Measurements from ENCODE around the gene FARS2. TPM values are rescaled to one million over a fixed set of nuclear protein-coding genes. Genes with fewer than 3 reads are reported as not detected.

Gene FARS2
- total RNA-seq, 1 experiment from 2014 or later = 17.8 TPM

DNA sequence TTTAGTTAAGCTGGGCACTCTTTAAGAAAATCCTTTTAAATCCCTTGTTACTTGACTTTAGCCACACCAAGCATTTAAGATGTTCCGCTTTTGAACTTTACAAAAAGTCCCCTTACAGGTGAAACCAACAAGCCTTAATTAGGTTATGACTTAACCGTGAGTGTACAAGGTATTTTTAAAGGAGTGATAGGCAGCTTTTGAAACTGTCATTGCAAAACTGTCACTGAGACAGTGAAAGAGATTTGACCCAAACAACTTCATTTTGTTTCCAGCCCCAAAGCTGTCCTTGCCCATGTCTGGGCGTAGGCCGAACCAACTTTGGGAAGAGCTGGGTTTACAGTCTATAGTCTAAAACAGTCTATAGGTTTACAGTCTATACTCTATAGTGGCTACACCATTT lies 305.4 kb downstream of the FARS2 start:
- no TSS peak for BruUV-seq (replicated peaks)
- ChIA-PET CTCF (no interaction called here), POLR2A (ENCODE audit: low non-redundant PET) (no interaction called here)

DNA sequence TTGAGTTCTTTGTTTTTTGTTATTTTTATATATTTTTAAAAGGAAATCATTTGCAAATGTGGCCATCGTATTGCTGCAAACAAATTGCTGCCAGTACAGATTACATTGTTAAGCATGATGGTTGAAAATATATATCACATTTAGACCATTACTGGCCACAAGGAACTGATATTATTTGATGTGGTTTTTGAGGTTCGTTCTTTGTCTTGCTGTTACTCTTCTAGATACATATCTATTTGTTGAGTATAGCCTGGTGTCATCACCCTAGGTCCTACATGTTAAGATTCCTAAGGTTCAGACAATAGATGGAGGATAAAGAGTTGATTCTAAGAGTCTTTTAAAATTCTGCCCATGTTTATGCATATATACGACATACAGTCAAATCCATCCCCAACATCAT lies 306.0 kb downstream of the FARS2 start:
- no peaks in the 10 kb centered on the region for H3K27me3 ChIP-seq (replicated peaks; ENCODE audit: insufficient read depth, low read depth, low read length, poor library complexity)
- TF ChIP-seq, protein P1, sequence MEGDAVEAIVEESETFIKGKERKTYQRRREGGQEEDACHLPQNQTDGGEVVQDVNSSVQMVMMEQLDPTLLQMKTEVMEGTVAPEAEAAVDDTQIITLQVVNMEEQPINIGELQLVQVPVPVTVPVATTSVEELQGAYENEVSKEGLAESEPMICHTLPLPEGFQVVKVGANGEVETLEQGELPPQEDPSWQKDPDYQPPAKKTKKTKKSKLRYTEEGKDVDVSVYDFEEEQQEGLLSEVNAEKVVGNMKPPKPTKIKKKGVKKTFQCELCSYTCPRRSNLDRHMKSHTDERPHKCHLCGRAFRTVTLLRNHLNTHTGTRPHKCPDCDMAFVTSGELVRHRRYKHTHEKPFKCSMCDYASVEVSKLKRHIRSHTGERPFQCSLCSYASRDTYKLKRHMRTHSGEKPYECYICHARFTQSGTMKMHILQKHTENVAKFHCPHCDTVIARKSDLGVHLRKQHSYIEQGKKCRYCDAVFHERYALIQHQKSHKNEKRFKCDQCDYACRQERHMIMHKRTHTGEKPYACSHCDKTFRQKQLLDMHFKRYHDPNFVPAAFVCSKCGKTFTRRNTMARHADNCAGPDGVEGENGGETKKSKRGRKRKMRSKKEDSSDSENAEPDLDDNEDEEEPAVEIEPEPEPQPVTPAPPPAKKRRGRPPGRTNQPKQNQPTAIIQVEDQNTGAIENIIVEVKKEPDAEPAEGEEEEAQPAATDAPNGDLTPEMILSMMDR (conservative IDR thresholded peaks at IDR 0.05; ENCODE audit: low read depth, low read length) = no peak
- TF ChIP-seq EZH2 (IDR thresholded peaks at IDR 0.05; ENCODE audit: borderline replicate concordance, low read depth, low read length, poor library complexity, severe bottlenecking) = no peak
- H3K4me3 ChIP-seq (ENCODE audit: low read depth, low read length, poor library complexity, severe bottlenecking) = no peak overlapping the region
- CTCF ChIA-PET = no interaction called here
- H3K36me3 ChIP-seq (ENCODE audit: insufficient read depth, low read length, poor library complexity, severe bottlenecking) = no peaks in the 10 kb centered on the region
- POLR2A ChIA-PET (ENCODE audit: low non-redundant PET) = interaction anchor here (0.6 kb wide), 1 partner anchor 147 kb away, joined by 4 read pairs; no protein-coding TSS in a partner anchor
- no peaks in the 10 kb centered on the region for H3K9me3 ChIP-seq (ENCODE audit: low read depth, low read length, poor library complexity, severe bottlenecking)
- H3K27ac ChIP-seq (ENCODE audit: low read depth, low read length, poor library complexity, severe bottlenecking) = no peak overlapping the region
- DNase-seq (ENCODE audit: low spot score) = no peak
- H3K4me1 ChIP-seq (ENCODE audit: insufficient read depth, low read length, poor library complexity, severe bottlenecking) = peaks cover 7% of the 10 kb centered on the region
- intact Hi-C loops (cut with micrococcal nuclease; ENCODE audit: unreplicated experiment) = no loop called here
- no TSS peak for BruUV-seq (replicated peaks)

More for the DNA sequence above, 305.4 kb downstream of the FARS2 start:
- Histone ChIP-seq H3K27ac (ENCODE audit: low read depth, low read length, poor library complexity, severe bottlenecking) (no peak overlapping the region), H3K27me3 (replicated peaks; ENCODE audit: insufficient read depth, low read depth, low read length, poor library complexity) (no peaks in the 10 kb centered on the region), H3K9me3 (ENCODE audit: low read depth, low read length, poor library complexity, severe bottlenecking) (no peaks in the 10 kb centered on the region), H3K36me3 (ENCODE audit: insufficient read depth, low read length, poor library complexity, severe bottlenecking) (no peaks in the 10 kb centered on the region), H3K4me1 (ENCODE audit: insufficient read depth, low read length, poor library complexity, severe bottlenecking) (peaks cover 7% of the 10 kb centered on the region), H3K4me3 (ENCODE audit: low read depth, low read length, poor library complexity, severe bottlenecking) (no peak overlapping the region)
- TF ChIP-seq EZH2 (IDR thresholded peaks at IDR 0.05; ENCODE audit: borderline replicate concordance, low read depth, low read length, poor library complexity, severe bottlenecking) = no peak
- TF ChIP-seq, protein P1 (conservative IDR thresholded peaks at IDR 0.05; ENCODE audit: low read depth, low read length) = no peak
- intact Hi-C loops (cut with micrococcal nuclease; ENCODE audit: unreplicated experiment) = no loop called here
- no peak for DNase-seq (ENCODE audit: low spot score)

DNA sequence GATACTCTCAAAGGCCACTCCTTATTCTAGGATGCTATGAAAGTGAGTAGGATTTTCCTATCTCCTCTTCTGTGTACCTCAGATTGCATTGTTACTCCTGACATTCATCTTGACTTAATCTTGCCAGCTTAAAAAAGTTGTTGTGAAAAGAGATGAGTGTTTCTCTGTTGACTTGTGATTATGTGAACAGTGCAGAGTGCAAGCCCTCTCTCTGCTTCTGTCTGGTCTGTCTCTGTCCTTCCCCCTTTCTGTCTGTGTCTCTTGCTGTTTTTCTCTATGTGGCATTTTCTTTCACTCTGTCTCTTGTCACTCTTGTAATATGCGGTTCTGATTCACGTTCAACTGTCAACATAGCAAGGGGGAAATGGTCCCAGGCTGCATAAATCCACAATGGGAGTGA lies 306.6 kb downstream of the FARS2 start:
- ChIA-PET CTCF (no interaction called here), POLR2A (ENCODE audit: low non-redundant PET) (interaction anchor here (0.6 kb wide), 1 partner anchor 148 kb away, joined by 4 read pairs; no protein-coding TSS in a partner anchor)
- H3K36me3 ChIP-seq (ENCODE audit: insufficient read depth, low read length, poor library complexity, severe bottlenecking) = no peaks in the 10 kb centered on the region
- no peak for DNase-seq (ENCODE audit: low spot score)
- TF ChIP-seq, protein P1 (conservative IDR thresholded peaks at IDR 0.05; ENCODE audit: low read depth, low read length) = no peak
- no peak for TF ChIP-seq EZH2 (IDR thresholded peaks at IDR 0.05; ENCODE audit: borderline replicate concordance, low read depth, low read length, poor library complexity, severe bottlenecking)
- no peaks in the 10 kb centered on the region for H3K9me3 ChIP-seq (ENCODE audit: low read depth, low read length, poor library complexity, severe bottlenecking)
- BruUV-seq (replicated peaks) = no TSS peak
- no peak overlapping the region for H3K27ac ChIP-seq (ENCODE audit: low read depth, low read length, poor library complexity, severe bottlenecking)
- intact Hi-C loops (cut with micrococcal nuclease; ENCODE audit: unreplicated experiment) = no loop called here
- H3K4me3 ChIP-seq (ENCODE audit: low read depth, low read length, poor library complexity, severe bottlenecking) = no peak overlapping the region
- H3K27me3 ChIP-seq (replicated peaks; ENCODE audit: insufficient read depth, low read depth, low read length, poor library complexity) = no peaks in the 10 kb centered on the region
- peaks cover 7% of the 10 kb centered on the region for H3K4me1 ChIP-seq (ENCODE audit: insufficient read depth, low read length, poor library complexity, severe bottlenecking)

Data from A673 (cell line).